Activated T-cell treated with anti-CD3 and anti-CD28 coated beads, Interleukin-2, amount 50 U/mL, for 48 hours (primary cell): ENCODE measurements around the gene ZNF665.
"Not testable (repeated sequence)": the region's sequence is repeated elsewhere in the genome, so short reads cannot be mapped to it uniquely, and the experiment has no call there.

Experiments
- DNase-seq, 2 experiments: peaks; one replicate each; pipeline ENCODE4 v3.0.0-alpha.2; 2020

Gene ZNF665

DNA sequence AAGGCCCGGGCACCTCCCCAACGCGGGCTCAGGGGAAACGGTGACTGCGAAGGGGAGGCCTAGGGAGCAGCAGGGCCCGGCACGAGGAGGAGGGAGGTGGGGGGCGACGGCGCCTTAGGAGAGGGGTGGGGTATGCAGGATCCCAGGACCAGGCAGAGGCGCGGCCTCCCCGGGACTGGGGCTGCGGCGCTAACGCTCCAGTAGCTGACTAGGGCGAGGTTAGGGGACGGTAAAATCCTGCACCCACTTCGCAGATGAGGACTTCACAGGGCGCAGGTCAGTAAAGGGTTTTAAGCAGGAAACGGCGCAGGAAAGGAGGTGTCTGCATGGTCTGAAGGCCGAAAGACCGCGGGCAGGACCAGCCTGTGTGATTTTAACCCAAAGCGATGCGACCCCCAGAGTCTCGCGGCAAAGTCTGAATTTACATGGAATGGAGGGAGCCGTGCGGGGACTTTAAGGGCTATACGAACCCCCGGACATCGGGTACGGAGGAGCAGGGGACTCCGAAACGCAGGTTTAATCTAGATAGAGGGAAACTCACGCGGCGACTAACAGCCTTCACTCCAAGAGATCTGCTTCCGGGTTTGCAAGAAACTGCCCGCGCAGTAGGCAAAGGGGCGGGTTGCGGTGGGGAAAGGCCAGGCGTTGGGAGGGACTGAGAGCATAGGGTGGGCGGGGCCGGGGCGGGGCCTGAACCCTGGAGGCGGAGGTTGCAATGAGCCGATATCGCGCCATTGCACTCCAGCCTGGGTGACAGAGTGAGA, at the start of gene ZNF665:
ZNF665 (minus strand) TSS at position 588 of the 764 bp plus-strand sequence. CDS start 10,460 bp downstream, outside the sequence.
- peak; percentile 81 to 84 for DNase-seq

- no peak for DNase-seq
Measured at GRCh38 chr19:53237114-53237777, 44.1 kb upstream of the ZNF665 start.

DNA sequence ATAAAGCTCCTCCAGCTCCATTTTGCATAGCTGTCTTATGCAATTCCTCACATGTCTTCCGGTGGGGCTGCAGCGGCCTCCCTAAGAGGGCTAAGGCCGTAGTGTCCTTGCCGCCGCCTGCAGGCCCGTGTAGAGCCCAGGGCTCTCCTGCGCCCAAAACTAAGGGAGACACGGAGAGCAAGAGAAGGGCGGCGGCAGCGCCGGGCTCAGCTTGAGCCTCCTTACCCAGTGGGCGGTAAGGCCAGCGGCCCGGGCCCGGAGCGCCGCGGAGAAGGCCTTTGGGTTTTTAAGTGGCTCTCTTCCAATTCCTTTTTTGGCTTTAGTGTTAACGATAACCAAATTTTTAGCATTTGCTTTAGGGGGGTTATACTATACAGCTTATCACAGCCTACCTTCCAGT, 31.4 kb upstream of the ZNF665 start:
- no peak for DNase-seq

- not testable (repeated sequence) for DNase-seq
Measured at GRCh38 chr19:53222716-53223115, 29.6 kb upstream of the ZNF665 start.

DNA sequence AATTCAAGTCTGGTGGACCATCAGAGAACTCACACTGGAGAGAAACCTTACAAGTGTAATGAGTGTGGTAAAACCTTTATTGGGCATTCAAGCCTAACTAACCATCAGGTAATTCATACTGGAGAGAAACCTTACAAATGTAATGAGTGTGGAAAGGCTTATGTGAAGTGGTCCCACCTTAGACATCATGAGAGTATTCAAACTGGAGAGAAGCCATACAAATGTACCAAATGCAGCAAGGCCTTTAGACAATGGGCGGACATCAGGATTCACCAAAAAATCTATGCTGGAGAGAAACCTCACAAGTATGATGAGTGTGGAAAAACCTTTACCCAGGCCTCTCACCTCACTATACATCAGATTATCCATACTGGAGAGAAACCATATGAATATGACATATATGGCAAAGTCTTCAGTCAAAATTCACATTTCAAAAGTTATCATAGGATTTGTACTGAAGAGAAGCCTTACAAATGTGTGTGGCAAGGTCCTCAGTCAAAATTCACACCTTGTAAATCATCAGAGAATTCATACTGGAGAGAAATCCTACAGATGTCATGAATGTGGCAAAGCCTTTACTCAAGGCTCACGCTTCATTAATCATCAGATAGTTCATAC, 19.7 kb upstream of the ZNF665 start:
- no peak for DNase-seq

- DNase-seq, result not testable (repeated sequence)
Measured at GRCh38 chr19:53211554-53211953, 18.4 kb upstream of the ZNF665 start.

- peak; percentile 94 for DNase-seq
Measured at GRCh38 chr19:53196777-53197396, 3.7 kb upstream of the ZNF665 start.

GRCh38 chr19:53195265-53195903, 2.2 kb upstream of the ZNF665 start:
- peak; percentile 73 to 77 for DNase-seq

DNA sequence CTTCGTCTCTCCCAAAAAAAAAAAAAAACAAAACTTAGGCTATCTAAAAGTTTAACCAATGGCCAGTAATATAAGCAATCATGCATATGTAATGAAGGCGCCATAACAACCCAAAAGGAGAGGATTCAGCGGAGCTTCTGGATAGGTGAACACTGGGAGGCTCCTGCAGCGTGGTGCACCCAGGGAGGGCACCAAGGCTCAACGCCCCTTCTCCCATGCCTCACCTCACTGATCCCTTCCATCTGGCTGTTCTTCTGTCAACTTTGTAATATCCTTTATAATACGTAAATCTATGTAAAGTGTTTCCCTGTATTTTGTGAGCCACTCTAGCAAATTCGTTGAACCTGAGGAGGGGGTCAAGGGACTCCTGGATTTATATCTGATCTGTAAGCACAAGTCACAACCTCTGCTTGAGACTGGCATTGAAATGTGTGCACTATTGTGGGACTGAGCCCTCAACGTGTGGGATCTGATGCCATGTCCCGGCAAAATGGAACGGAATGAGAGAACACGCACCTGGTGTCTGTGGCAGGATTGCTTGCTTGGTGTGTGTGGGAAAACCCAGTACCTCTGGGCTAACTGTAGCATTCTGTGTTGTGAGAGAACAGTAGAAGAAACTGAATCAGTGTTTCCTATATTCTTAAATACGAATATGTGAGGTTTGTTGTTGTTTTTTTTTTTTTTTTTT, 521 bp upstream of the ZNF665 start:
- no peak for DNase-seq

DNA sequence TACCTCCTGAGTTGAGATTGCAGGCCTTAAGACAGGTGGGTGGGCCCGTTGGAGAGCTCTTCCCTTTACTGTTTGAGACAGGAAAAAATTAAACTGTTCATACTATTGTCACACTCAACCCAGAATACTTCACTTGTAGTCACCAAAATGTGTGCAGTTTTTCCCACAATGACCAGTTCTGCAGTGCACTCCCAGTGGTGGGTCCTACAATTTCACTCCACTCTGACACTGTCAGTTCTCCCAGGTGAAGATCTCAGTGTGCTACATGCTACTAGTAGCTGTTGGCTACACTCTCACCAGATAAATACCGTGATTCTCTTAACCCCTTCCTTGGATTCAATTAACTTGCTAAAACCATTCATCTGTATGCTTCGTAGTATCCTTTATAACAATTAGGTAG, 2.9 kb downstream of the ZNF665 start:
- no peak for DNase-seq

DNA sequence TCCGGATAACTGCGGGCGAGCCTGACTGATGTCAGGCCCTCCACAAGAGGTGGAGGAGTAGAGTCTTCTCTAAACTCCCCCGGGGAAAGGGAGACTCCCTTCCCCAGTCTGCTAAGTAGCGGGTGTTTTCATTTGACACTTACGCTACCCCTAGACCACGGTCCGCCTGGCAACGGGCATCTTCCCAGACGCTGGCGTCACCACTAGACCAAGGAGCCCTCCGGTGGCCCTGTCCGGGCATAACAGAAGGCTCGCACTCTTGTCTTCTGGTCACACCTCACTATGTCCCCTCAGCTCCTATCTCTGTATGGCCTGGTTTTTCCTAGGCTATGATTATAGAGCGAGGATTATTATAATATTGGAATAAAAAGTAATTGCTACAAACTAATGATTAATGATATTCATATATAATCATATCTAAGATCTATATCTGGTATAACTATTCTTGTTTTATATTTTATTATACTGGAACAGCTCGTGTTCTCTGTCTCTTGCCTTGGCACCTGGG, 3.4 kb downstream of the ZNF665 start:
- DNase-seq, result not testable (repeated sequence)

GRCh38 chr19:53185155-53185882, 7.8 kb downstream of the ZNF665 start:
- DNase-seq, result not testable (repeated sequence)

GRCh38 chr19:53183146-53183764, 9.9 kb downstream of the ZNF665 start:
- no peak for DNase-seq

GRCh38 chr19:53182202-53182601, 11.0 kb downstream of the ZNF665 start:
- no peak for DNase-seq

DNA sequence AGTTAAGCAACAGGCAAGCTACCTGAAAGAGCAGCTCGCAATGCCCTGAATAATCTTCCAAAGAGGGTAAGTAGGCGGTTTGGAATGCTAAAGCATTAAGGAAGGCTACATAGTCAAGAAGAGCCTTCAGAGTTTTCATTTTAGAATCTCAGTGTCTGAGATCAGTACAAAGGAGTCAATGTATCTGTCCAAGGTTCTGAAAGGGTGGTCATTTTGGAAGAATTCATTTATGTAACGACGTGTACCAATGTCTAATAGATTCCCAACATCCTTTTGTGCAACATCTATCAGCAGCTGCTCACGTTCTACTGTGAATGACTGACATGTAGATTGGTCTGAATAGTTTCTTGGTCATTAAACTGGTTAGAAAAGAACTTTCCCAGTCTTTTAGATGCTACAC, 15.2 kb downstream of the ZNF665 start:
- DNase-seq, result no peak

DNA sequence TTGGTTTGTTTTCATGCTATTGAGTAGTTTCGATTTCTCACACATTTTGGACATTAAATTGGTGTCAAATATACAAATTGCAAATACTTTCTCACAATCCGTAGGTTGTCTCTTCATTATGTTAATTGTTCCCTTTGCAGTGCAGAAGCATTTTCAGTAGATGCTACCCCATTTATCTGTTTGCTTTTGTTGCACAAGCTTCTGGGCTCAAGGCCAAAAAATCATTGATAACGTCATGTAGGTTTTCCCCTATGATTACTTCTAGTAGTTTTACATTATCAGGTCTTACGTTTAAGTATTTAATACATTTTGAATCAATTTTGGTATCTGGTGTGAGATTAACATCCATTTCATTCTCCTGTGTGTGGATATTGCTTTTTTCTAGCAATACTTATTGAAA, 20.3 kb downstream of the ZNF665 start:
- no peak for DNase-seq

GRCh38 chr19:53165691-53166091, 27.5 kb downstream of the ZNF665 start:
- no peak for DNase-seq

- DNase-seq, result no peak
Measured at GRCh38 chr19:53161123-53161522, 32.0 kb downstream of the ZNF665 start.

DNA sequence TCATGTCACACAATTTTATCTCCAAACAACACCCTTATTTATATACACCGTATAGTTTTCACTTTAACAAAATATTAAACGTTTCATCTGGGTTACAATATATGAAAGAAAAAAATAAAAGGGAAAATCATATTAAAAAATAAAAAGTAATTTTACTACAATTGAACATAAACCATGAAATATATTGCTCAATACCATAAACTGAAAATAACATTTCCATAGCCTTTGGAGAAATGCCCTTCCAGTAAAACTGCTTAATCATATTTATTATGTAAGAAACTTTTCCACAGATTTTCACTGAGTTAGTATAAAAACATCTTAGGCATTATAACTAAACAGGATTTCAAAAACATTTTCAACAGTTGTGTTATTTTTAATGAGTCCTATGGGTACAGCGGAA, 32.8 kb downstream of the ZNF665 start:
- no peak for DNase-seq

- DNase-seq, result peak; percentile 45 to 54
Measured at GRCh38 chr19:53158119-53158656, 35.0 kb downstream of the ZNF665 start.

GRCh38 chr19:53157626-53158025, 35.5 kb downstream of the ZNF665 start:
- no peak for DNase-seq
